ENCODE data around the gene PARD3.

PARD3 gene

GRCh38 chr10:34609287-34609940 lies 205.7 kb downstream of the PARD3 start:
- DNase-seq, result no peak

DNA sequence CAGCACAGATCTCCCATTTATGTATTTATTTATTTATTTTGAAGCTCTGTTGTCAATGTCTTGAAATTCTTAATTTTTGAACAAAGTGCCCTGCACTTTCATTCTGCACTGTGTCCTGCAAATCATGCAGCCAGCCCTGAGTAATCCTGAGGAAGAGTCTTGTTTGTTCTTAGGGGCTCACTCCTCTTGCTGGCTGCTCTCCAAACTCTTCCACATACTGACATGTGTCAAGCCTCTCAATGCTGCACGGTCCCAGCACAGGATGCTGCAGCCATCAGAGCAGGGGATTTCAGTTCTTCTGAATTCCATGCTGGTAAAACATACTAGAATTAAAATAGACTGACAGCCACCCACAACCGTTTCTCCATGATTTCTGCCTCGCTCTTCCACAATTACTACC lies 207.2 kb downstream of the PARD3 start:
- DNase-seq, result no peak

DNA sequence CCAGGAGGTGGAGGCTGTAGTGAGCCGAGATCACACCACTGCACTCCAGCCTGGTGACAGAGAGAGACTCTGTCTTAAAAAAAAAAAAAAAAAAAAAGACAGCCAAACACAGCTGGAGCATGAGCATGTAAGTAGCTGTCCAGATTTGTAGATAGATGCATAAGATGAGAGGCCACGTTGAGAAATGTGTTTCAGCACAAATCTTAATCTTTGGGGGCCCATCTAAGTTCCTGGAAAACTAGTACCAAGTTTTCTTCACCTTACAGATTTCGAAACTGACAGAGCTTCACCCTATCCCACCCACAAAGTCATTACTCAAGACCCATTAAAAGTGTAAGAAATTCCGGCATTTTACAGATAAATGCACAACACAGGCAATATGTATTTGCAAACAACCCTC lies 208.2 kb downstream of the PARD3 start:
- DNase-seq, result no peak

DNA sequence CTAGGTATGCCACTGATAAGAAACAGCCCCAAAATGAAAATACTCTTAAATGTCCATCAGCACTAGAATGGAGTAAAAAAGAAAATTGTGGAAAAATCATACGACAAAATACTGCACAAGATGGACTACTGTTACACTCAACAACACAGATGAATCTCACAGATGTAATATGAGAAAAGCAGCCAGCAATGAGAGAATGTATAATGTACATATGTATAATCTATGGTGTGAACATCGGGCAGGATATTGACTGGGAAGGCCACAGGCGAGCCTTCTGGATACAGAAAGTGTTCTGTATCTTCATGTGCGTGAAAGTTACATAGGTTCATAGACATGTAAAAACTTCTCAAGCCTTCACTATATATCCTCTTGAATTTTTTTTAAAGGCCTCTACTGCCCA lies 212.6 kb downstream of the PARD3 start:
- DNase-seq, result no peak

DNA sequence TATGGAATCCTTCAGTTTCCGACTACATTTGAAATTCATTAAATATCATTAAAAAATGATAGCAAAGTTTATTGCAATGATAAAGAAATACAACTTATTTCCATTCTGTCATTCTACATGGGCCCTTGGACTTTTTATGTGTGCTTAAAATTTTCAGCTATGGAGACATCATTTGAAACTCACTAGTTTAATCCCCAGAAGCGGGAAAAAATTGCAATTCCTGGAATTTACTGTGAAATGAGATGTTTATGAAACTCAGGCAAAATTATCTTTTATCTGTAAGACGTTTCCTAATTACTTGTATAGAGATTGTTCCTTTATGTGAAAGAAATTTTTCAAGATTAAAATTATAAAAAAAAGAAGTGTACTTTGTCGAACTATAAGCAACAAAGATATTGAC lies 213.4 kb downstream of the PARD3 start:
- DNase-seq, result no peak

GRCh38 chr10:34599026-34599795 lies 215.9 kb downstream of the PARD3 start:
- no peak for DNase-seq

GRCh38 chr10:34596351-34596750 lies 218.7 kb downstream of the PARD3 start:
- peak; percentile 68 to 76 (median 74) for DNase-seq

DNA sequence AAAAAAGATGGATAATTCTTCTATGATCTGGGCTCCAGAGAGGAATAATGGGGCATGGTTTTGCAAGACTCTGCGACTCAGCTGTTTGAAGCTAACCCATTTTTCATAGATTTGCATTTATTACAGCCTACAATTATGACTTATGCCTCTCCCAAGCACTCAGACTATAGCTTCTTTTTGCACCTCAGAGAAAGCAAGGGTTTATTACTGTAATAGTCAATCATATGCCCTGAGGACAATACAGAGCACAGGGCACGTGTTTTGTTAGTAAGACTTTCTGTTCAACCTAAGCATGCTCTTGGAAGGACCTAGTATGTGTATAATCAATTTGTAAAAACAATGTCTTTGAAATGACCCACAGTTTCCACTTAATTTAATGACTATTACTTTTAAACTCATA lies 221.2 kb downstream of the PARD3 start:
- DNase-seq, result no peak

GRCh38 chr10:34593374-34593890 lies 221.7 kb downstream of the PARD3 start:
- no peak for DNase-seq

GRCh38 chr10:34590793-34591192 lies 224.3 kb downstream of the PARD3 start:
- no peak for DNase-seq

DNA sequence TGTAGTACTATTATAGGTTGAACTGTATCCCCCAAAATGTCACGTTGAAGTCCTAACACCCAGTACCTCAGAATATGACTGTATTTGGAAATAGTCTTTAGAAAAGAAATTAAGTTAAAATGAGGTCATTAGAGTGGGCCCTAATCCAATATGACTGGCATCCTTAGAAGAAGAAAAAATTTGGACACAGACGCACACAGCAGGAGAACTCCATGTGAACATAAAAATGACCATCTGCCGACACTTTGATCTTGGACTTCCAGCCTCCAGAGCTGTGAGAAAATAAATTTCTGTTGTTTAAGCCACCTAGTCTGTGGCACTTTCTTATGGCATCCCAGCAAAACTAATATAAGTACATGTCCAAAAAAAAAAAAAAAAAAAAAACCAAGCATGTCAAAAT lies 225.8 kb downstream of the PARD3 start:
- DNase-seq, result no peak

DNA sequence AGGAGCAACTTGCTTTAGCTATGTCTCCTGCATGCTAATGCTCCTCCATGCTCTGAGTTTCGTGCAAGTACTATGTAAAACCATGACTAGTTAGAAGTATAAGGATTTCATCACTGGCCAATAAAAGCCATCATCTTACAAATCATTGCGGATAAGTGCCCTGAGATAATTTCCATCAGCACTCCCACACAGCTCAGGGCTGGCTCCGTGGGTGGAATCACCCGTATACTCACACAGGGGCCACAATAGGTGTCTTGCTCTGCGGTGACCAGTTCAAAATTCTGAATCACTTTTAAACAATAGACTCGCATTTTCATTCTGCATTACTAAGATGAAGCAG lies 227.4 kb downstream of the PARD3 start:
- no peak for DNase-seq

- DNase-seq, result no peak
These were observed 228.0 kb downstream of the PARD3 start for GRCh38 chr10:34587002-34587679.

- no peak for DNase-seq
These were observed 229.5 kb downstream of the PARD3 start for GRCh38 chr10:34585422-34586112.

DNA sequence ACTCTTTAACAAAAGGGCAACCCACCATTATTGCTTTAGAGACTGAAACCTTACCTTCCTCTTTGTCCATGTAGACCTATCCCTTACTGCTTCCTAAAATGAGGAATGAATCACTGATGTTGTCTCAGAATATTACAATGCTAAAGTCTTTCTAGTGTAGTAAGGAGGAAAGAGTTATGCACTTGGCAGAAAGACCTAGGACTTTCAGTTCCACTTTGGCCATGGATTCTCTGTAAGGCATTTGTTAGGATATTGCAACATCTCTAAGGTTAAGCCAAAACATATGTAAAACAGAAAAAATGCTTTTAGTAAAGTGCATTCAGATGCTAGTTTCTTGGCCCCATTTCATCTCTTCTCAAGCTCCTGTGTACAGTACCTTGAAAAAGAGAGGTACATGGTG lies 230.9 kb downstream of the PARD3 start:
- DNase-seq, result peak; percentile 43 to 61 (median 51)

- no peak for DNase-seq
These were observed 233.1 kb downstream of the PARD3 start for GRCh38 chr10:34581801-34582532.

DNA sequence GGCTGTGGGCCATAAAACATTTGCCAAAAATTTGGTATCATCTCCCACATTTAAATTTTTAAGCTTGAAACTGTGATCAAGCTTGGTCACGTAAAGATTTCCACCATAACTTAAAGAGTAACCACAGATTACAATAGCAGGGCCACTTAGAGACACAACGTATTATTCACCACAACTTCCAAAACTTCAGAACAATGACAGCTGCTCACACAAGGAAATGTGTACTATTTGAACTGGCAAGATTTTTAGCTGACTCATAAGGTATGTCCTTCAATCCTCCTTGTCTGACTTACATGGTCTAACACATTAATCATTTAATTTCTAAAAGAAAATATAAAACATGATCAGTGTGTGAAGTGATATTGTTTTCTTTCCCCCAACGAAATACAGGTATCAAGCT lies 234.5 kb downstream of the PARD3 start:
- DNase-seq, result no peak

- no peak for DNase-seq
These were observed 234.9 kb downstream of the PARD3 start for GRCh38 chr10:34580214-34580613.

DNA sequence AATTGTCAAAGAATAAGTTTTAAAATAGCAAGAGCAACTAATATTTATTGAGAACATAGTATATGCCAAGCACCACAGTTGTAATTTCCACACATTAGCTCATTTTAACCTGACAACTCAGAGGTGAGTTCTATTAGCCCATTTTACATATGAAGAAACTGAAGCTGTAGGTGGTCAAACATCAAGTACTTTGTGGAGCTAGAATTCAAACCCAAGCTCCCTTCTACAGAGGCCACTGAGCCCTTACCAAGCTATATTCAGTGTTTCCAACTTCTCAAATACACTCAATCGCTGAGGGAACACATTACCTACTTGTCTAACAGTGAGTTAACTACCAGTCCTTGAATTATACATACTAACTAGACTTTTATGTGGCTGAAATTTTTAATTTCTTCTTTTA lies 236.6 kb downstream of the PARD3 start:
- DNase-seq, result no peak

DNA sequence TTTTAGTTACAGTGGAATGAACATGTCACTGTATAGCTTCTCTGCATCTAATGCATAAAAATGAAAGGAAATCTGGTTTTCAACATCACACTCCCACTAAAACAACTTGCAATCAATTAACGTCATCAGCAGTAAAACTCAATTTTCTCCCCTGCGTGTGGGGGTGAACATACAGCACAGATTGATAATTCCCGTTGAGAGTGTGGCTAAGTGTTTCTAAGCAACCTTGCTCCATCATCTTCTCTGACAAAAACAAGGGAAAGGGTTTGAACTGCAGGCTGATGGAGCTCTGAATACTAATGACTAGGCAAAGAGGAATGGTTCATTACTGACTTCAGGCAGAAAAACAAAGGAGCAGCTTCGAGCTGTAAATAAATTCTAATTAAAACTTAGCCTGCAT lies 238.3 kb downstream of the PARD3 start:
- no peak for DNase-seq

DNA sequence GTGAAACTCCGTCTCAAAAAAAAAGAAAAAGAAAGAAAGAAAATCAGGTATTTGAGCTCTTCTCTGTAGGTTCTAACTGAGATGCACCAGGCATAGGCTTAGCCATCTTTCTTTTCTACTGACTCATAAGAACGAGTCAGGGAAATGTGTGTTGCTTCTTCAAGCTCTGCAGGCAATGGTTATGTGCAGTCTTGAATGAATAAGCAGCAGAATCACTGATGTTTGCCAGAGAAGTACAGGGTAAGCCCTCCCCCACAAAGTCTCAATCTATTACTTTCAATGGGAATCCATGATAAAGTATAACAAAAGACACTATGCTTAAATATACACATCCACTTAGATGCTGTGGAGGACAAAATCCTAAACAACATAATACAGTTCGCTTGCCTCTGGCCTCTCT lies 239.2 kb downstream of the PARD3 start:
- DNase-seq, result no peak

DNA sequence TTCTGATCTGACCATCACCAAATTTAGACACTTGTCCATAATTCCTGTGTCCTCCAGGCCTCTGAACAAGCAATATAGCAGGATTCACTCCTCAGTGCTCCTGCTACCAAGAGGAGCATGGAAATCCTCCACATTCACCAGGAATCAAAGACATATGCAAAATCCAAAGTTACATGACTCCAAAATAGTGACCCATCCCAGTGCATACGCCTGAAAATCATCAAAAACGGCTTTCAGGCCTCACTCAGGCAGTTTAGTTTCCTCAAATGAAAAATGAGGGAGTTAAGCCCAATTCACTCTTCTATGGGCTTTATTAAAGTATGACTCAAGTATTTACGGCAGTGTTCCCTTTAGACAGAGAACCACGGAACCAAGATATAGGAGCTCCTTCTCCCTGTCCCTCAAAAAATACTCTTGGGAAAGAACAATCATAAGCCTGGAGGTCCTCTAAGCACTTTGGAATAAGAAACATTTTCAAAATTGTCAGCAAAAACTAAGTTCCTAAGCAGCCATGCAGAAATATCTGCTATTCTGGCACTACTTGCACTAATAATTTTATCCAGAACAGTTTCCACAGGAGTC lies 240.7 kb downstream of the PARD3 start:
- no peak for DNase-seq

Measured in suppressor macrophage treated with lipopolysaccharide for 1 hour (primary cell).